ENCODE measurements around the gene CD48.

Gene CD48

GRCh38 chr1:160676869-160677597 lies 34.6 kb downstream of the CD48 start:
- DNase-seq (ENCODE audit: low read depth) = no peak

- DNase-seq (ENCODE audit: low read depth) = no peak
These were observed 35.8 kb downstream of the CD48 start for GRCh38 chr1:160675641-160676410.

GRCh38 chr1:160674415-160674814 lies 37.2 kb downstream of the CD48 start:
- no peak for DNase-seq (ENCODE audit: low read depth)

- no peak for DNase-seq (ENCODE audit: low read depth)
These were observed 38.6 kb downstream of the CD48 start for GRCh38 chr1:160672789-160673695.

GRCh38 chr1:160671603-160672517 lies 39.8 kb downstream of the CD48 start:
- DNase-seq (ENCODE audit: low read depth) = no peak

GRCh38 chr1:160670701-160671100 lies 40.9 kb downstream of the CD48 start:
- DNase-seq (ENCODE audit: low read depth) = no peak

- DNase-seq (ENCODE audit: low read depth) = no peak
These were observed 41.8 kb downstream of the CD48 start for GRCh38 chr1:160669802-160670201.

GRCh38 chr1:160669276-160669675 lies 42.3 kb downstream of the CD48 start:
- no peak for DNase-seq (ENCODE audit: low read depth)

- no peak for DNase-seq (ENCODE audit: low read depth)
These were observed 43.7 kb downstream of the CD48 start for GRCh38 chr1:160667896-160668295.

- DNase-seq (ENCODE audit: low read depth) = no peak
These were observed 45.6 kb downstream of the CD48 start for GRCh38 chr1:160666079-160666442.

GRCh38 chr1:160665330-160666078 lies 46.1 kb downstream of the CD48 start:
- DNase-seq (ENCODE audit: low read depth) = peak; percentile 59

- DNase-seq (ENCODE audit: low read depth) = no peak
These were observed 47.0 kb downstream of the CD48 start for GRCh38 chr1:160664573-160665051.

GRCh38 chr1:160662910-160663309 lies 48.7 kb downstream of the CD48 start:
- DNase-seq (ENCODE audit: low read depth) = no peak

- DNase-seq (ENCODE audit: low read depth) = no peak
These were observed 52.1 kb downstream of the CD48 start for GRCh38 chr1:160659566-160659965.

GRCh38 chr1:160658814-160659193 lies 52.8 kb downstream of the CD48 start:
- DNase-seq (ENCODE audit: low read depth) = no peak

GRCh38 chr1:160658162-160658813 lies 53.3 kb downstream of the CD48 start:
- peak; percentile 48 for DNase-seq (ENCODE audit: low read depth)

GRCh38 chr1:160657250-160657781 lies 54.3 kb downstream of the CD48 start:
- DNase-seq (ENCODE audit: low read depth) = no peak

- DNase-seq (ENCODE audit: low read depth) = no peak
These were observed 54.9 kb downstream of the CD48 start for GRCh38 chr1:160656737-160657136.

- no peak for DNase-seq (ENCODE audit: low read depth)
These were observed 58.0 kb downstream of the CD48 start for GRCh38 chr1:160653620-160654016.

All from CMK (cell line).